Stimulated activated CD8-positive, alpha-beta memory T cell treated with anti-CD3 and anti-CD28 coated beads, Interleukin-12 subunit alpha, Interleukin-12 subunit beta, amount 100 ng/mL, for 4 hours (primary cell): ENCODE data around the gene MRPL33.

Experiments used
- DNase-seq: peaks from one replicate; pipeline ENCODE4 v3.0.0-alpha.2; 2020; ENCODE audit warnings: low read depth

The MRPL33 gene

GRCh38 chr2:27771548-27772335 lies at the start of gene MRPL33:
Gene MRPL33 (plus strand): TSS chr2:27771719. CDS start chr2:27771778, 59 bp downstream.
- DNase-seq: peak; percentile 81

- DNase-seq: no peak
Observed at GRCh38 chr2:27721884-27722485, 49.5 kb upstream of the MRPL33 start.

GRCh38 chr2:27723372-27724144 lies 48.0 kb upstream of the MRPL33 start:
- DNase-seq: no peak

GRCh38 chr2:27724191-27724590 lies 47.3 kb upstream of the MRPL33 start:
- DNase-seq: no peak

DNA sequence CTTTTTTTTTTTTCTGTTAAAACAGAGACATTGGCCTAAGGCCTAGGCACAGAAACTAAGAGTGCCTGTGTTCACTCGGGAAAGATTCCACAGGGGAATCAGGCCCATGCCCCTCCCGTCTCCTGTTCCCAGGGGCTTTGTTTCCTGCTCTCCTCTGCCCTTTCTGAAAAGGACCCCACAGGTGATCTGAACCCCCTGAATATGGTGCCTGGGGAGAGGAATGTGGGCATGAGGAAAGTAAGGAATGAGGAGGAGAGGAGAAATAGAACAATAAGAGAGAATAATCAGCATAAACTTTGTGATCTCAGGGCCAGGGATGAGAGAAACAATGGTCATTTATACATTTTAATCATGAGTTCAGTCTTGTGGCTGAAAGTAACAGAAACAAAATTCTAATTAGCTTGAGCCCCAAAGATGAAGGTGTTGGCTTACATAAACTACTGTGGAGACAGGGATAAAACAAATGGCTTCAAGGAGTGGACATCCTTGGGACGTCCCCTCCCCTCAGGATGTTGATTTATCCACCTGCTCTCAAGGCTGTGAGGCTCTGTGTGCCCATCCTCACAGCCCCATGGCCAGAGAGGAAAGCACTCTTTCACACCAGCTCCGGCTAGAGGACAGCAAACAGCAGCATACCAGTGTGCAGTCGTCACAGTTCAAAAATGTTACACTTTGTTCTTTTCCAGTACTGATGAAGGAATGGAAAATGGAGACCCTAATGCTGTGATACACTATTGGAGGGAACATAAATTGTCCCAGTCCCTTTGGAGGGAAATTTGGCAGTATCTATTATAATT lies 46.4 kb upstream of the MRPL33 start:
- no peak for DNase-seq

GRCh38 chr2:27727257-27727656 lies 44.3 kb upstream of the MRPL33 start:
- DNase-seq: no peak

GRCh38 chr2:27728081-27728858 lies 43.2 kb upstream of the MRPL33 start:
- DNase-seq: no peak

DNA sequence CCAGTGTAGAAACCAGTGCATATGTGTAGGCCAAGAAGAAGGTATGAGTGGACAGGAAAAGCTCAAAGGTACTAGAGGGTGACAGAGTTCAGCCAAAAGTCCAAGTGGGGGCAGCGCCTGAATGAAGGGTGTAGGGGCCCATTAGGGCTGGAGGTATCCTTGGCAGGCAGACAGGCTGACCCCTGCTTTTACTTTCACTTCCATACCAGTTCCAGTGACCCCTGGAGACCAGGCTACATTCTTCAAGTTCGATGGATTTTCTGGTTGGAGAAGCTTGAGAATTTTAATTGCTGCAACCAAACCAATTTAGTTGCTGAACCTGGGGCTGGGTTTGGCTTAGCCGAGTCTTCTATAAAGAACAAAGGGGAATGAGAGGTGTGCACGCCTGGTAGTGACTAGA lies 42.3 kb upstream of the MRPL33 start:
- no peak for DNase-seq

- no peak for DNase-seq
Observed at GRCh38 chr2:27729614-27730013, 41.9 kb upstream of the MRPL33 start.

- DNase-seq: no peak
Observed at GRCh38 chr2:27730261-27730662, 41.3 kb upstream of the MRPL33 start.

DNA sequence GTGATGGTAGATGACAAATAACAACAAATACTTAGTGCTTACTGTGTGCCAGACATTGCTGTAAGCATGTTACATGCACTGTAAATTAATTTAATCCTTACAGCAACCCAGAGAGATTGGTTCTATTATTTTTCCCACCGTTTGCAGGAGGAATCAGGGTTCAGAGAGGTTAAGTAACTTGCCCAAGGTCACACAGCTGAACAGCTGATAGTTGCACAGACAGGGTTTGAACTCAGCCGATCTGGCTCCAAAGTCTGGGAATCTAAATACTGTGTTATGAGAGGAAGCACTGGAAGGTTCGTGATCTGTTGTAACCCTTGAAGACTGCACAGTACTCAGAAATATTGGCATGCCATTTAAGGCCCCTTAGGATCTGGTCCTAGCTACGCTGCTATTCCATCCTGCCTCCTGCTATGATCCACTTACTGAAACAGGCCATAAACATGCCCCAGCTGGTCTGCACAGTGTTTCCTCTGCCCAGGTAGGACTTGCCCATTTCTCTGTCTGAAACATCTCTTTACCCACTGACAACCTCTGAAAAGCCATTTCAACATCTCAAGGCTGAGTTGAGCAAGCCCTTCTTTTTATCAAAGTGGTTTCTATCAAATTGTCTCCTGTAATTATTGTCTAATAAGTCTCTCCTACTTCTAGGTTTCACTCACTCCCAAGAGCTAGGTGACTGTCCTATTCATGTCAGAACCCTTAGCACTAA lies 40.4 kb upstream of the MRPL33 start:
- DNase-seq: no peak

- DNase-seq: no peak
Observed at GRCh38 chr2:27734305-27734704, 37.2 kb upstream of the MRPL33 start.

DNA sequence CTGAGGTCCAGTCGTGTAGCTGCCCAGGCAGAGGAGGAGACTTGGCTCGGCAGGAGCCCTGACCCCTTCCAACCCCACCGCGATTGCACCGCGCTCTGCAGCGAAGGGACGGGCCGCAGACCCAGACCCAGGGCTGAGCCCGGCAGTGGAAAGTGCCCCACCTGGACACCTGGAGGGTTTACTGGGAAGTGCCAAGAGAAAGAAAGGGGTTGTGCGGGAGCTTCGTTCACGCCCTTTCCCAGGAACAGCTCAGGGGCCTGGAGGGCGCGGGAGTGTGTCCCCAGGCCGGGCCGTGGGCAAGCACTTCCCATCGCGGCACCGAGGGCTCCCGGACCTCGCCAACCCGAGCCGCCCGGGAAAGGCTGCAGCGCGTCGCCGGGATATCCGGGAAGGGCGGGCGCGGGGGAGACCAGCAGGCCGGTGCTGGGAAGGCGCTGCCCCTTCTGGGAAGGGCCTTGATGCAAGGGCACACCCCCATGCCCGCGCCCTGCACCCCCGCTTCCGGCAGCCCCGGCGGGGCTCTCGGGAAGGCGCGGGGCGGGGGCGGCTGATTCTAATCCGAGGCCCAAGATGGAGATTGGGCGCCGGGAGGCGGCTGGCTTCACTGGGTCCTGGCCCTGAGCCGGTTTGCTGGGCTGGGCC lies 36.1 kb upstream of the MRPL33 start:
- peak; percentile 51 for DNase-seq

DNA sequence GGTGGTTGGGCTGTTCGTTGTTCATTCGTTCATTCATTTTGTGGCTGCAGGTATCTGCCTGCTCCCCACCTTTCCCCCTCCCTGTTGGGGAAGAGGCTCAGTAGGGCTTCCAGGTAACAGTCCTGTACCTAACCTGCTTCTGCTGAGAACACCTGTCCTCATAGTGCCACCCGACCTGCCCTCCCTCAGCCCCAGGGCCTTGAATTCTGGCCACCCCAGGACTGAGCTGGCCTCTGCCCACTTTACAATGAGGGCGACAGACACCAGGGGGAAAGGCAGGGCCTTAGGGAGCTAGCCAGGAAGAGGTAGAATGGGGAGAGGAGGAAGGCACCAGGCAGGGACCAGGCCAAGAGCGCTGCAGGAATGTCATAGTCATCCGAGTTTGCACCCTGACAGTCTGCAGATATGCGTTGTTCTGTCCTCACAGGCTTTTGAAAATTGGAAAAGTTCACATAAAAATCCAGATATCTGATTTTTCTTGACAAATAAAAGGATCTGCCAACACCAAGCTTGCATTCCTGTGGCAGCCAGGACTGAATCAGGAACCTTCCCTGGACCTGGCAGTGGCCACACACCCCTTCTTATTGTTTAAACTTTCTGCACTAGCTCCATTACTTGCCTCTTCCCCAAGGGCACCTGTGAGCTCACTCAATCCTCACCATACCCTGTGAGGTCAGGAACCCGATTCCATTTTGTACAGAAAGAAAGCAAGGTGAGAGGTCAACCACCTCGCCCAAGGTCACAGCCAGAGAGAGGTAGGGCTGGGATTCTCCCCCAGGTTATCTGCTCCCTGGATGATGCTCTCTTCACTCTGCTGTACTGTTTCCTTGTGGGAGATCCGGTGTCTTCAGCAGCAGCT lies 35.3 kb upstream of the MRPL33 start:
- no peak for DNase-seq

DNA sequence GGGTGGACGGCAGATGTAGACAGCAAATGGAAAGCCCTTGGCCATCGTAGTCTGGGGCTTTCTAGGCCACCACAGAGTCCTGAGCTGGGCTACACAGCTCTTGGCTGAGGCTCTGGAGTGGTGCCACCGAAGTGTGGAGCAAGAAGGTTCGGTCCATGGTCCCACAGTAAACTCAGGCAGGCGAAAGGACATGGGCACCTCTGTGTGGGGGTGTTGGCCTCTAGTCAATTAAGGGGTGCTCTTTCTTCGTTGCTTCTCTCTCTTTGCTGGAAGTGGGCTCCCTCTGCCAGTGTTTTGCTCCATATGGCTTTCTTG lies 34.7 kb upstream of the MRPL33 start:
- DNase-seq: no peak

GRCh38 chr2:27737676-27738348 lies 33.7 kb upstream of the MRPL33 start:
- DNase-seq: no peak

- DNase-seq: no peak
Observed at GRCh38 chr2:27738349-27739057, 33.0 kb upstream of the MRPL33 start.

DNA sequence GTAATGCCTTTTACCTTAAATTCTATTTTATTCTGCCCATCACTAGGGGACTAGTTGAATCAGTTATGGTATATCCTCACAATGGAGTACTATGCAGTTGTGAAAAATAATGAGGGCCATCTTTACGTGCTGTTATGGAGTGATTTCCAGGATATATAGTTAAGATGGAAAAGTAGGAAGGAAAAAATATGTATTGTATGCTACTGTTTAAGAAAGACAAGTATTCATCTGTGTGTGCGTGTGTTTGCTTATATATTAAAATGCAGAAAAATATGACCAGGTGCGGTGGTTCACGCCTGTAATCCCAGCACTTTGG lies 32.5 kb upstream of the MRPL33 start:
- no peak for DNase-seq
